ENCODE data around the gene BCL11B. TPM values are rescaled to one million over a fixed set of nuclear protein-coding genes. Genes with fewer than 3 reads are reported as not detected.

Gene BCL11B
- total RNA-seq, 1 experiment from 2014 or later = 0.05 TPM

- intact Hi-C loops (cut with micrococcal nuclease; ENCODE audit: unreplicated experiment) = no loop called here
- H3K4me1 ChIP-seq = no peaks in the 10 kb centered on the region
- Mint-ChIP-seq H3K36me3 (ENCODE audit: insufficient read depth, unreplicated experiment) (no peaks in the 10 kb centered on the region), H3K27me3 (ENCODE audit: insufficient read depth, unreplicated experiment) (peaks cover 6% of the 10 kb centered on the region), H3K4me3 (ENCODE audit: unreplicated experiment) (no peak overlapping the region), H3K4me1 (ENCODE audit: low read depth, unreplicated experiment) (no peaks in the 10 kb centered on the region), H3K27ac (ENCODE audit: unreplicated experiment) (no peak overlapping the region), H3K9me3 (ENCODE audit: unreplicated experiment) (no peaks in the 10 kb centered on the region)
- DNase-seq = no peak
- CTCF ChIA-PET = interaction anchor here (1.5 kb wide), 1 partner anchor 144 kb away, joined by 5 read pairs; no protein-coding TSS in a partner anchor
- no peaks in the 10 kb centered on the region for H3K9me3 ChIP-seq
- POLR2A ChIA-PET = no interaction called here
- no peak for TF ChIP-seq CTCF (IDR thresholded peaks at IDR 0.05; ENCODE audit: insufficient read depth in 1 of 2, low read depth in 1 of 2, low read length in 1 of 2, severe bottlenecking in 1 of 2, unreplicated experiment in 1 of 2)
- no TSS peak for BruUV-seq (replicated peaks)
- no peaks in the 10 kb centered on the region for H3K36me3 ChIP-seq (ENCODE audit: control insufficient read depth, insufficient read depth, low read length)
- no peaks in the 10 kb centered on the region; the same call in 1 of the 2 replicates for H3K27me3 ChIP-seq (replicated peaks; ENCODE audit: control insufficient read depth, insufficient read depth, low read length)
- H3K4me3 ChIP-seq (ENCODE audit: low read depth, low read length) = no peak overlapping the region
Measured at GRCh38 chr14:99122521-99123125, 149.4 kb downstream of the BCL11B start.

- H3K9me3 ChIP-seq = no peaks in the 10 kb centered on the region
- no peaks in the 10 kb centered on the region for H3K27me3 ChIP-seq (replicated peaks; ENCODE audit: control insufficient read depth, insufficient read depth, low read length)
- TF ChIP-seq CTCF (IDR thresholded peaks at IDR 0.05; ENCODE audit: insufficient read depth in 1 of 2, low read depth in 1 of 2, low read length in 1 of 2, severe bottlenecking in 1 of 2, unreplicated experiment in 1 of 2) = no peak
- DNase-seq = no peak
- no peaks in the 10 kb centered on the region for H3K36me3 ChIP-seq (ENCODE audit: control insufficient read depth, insufficient read depth, low read length)
- Mint-ChIP-seq H3K4me1 (ENCODE audit: low read depth, unreplicated experiment) (no peaks in the 10 kb centered on the region), H3K27ac (ENCODE audit: unreplicated experiment) (no peak overlapping the region), H3K4me3 (ENCODE audit: unreplicated experiment) (no peak overlapping the region), H3K27me3 (ENCODE audit: insufficient read depth, unreplicated experiment) (peaks cover 7% of the 10 kb centered on the region), H3K9me3 (ENCODE audit: unreplicated experiment) (no peaks in the 10 kb centered on the region), H3K36me3 (ENCODE audit: insufficient read depth, unreplicated experiment) (no peaks in the 10 kb centered on the region)
- CTCF ChIA-PET = no interaction called here
- no peak overlapping the region for H3K4me3 ChIP-seq (ENCODE audit: low read depth, low read length)
- H3K4me1 ChIP-seq = no peaks in the 10 kb centered on the region
- no TSS peak for BruUV-seq (replicated peaks)
- intact Hi-C loops (cut with micrococcal nuclease; ENCODE audit: unreplicated experiment) = no loop called here
- POLR2A ChIA-PET = no interaction called here
Measured at GRCh38 chr14:99121319-99121875, 150.6 kb downstream of the BCL11B start.

DNA sequence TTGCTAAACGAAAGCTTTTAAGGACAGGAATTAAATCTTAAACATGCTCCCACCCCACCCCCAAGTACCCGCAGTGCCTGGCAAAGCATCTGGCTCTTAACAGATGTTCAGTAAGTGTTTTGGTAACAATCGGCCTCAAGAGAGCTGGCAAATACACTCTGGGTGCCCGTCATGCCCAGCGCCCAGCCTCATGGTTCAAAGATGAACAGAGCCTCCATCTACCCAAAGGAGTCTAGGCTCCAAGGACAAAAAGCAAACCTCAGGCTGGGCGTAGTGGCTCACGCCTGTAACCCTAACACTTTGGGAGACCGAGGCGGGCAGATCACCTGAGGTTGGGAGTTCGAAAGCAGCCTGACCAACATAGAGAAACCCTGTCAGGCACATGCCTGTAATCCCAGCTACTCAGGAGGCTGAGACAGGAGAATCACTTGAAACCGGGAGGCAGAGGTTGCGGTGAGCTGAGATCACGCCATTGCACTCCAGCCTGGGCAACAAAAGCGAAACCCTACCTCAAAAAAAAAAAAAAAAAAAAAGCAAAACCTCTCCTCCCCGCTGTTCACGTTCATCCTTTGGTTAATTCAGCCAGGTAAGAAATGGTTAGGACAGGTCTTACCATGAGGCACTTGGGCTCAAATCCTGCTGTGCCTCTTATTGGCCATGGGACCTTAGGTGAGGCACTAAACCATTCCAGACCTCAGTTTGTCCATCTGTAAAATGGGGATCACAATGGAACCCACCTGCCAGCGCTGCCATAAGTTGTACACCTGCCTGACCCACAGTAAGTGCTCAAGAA lies 151.3 kb downstream of the BCL11B start:
- ChIA-PET POLR2A (no interaction called here), CTCF (no interaction called here)
- Mint-ChIP-seq H3K36me3 (ENCODE audit: insufficient read depth, unreplicated experiment) (no peaks in the 10 kb centered on the region), H3K27me3 (ENCODE audit: insufficient read depth, unreplicated experiment) (peaks cover 8% of the 10 kb centered on the region), H3K9me3 (ENCODE audit: unreplicated experiment) (no peaks in the 10 kb centered on the region), H3K4me1 (ENCODE audit: low read depth, unreplicated experiment) (no peaks in the 10 kb centered on the region), H3K27ac (ENCODE audit: unreplicated experiment) (no peak overlapping the region), H3K4me3 (ENCODE audit: unreplicated experiment) (no peak overlapping the region)
- intact Hi-C loops (cut with micrococcal nuclease; ENCODE audit: unreplicated experiment) = no loop called here
- TF ChIP-seq CTCF (IDR thresholded peaks at IDR 0.05; ENCODE audit: insufficient read depth in 1 of 2, low read depth in 1 of 2, low read length in 1 of 2, severe bottlenecking in 1 of 2, unreplicated experiment in 1 of 2) = no peak
- H3K4me1 ChIP-seq = no peaks in the 10 kb centered on the region
- no peaks in the 10 kb centered on the region for H3K27me3 ChIP-seq (replicated peaks; ENCODE audit: control insufficient read depth, insufficient read depth, low read length)
- no peaks in the 10 kb centered on the region for H3K9me3 ChIP-seq
- no peaks in the 10 kb centered on the region for H3K36me3 ChIP-seq (ENCODE audit: control insufficient read depth, insufficient read depth, low read length)
- BruUV-seq (replicated peaks) = no TSS peak
- H3K4me3 ChIP-seq (ENCODE audit: low read depth, low read length) = no peak overlapping the region
- DNase-seq = no peak
